Neural progenitor cell (in vitro differentiated cells): ENCODE data around the gene XPNPEP3.

Experiments used
- EZH2phosphoT487 ChIP-seq: fragments of 200-600 bp; sonication (generic); IDR thresholded peaks from 2 replicates; pipeline ENCODE4 v1.6.1; 2017; ENCODE audit warnings: antibody characterized with exemption
- TF ChIP-seq, protein P1 (sequence below): fragments of 200-600 bp; sonication (generic); IDR thresholded peaks from 2 replicates; pipeline ENCODE4 v1.5.1; 2017; ENCODE audit warnings: antibody characterized with exemption, mild to moderate bottlenecking

- TF ChIP-seq, protein P1, sequence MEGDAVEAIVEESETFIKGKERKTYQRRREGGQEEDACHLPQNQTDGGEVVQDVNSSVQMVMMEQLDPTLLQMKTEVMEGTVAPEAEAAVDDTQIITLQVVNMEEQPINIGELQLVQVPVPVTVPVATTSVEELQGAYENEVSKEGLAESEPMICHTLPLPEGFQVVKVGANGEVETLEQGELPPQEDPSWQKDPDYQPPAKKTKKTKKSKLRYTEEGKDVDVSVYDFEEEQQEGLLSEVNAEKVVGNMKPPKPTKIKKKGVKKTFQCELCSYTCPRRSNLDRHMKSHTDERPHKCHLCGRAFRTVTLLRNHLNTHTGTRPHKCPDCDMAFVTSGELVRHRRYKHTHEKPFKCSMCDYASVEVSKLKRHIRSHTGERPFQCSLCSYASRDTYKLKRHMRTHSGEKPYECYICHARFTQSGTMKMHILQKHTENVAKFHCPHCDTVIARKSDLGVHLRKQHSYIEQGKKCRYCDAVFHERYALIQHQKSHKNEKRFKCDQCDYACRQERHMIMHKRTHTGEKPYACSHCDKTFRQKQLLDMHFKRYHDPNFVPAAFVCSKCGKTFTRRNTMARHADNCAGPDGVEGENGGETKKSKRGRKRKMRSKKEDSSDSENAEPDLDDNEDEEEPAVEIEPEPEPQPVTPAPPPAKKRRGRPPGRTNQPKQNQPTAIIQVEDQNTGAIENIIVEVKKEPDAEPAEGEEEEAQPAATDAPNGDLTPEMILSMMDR, result no peak
- TF ChIP-seq EZH2phosphoT487, result no peak
These were observed 434 bp downstream of the XPNPEP3 start for GRCh38 chr22:40857309-40857855.
